Posterior cingulate gyrus (tissue), 11 donors: ENCODE results near the gene HMCN2.
"Not testable (repeated sequence)": the region's sequence is repeated elsewhere in the genome, so short reads cannot be mapped to it uniquely, and the experiment has no call there.

Experiments used
- DNase-seq, 10 donors: peaks; one replicate each; pipeline versions ENCODE4 v3.0.0 to v3.0.0-alpha.2; 2020 to 2021; ENCODE audit warnings: mixed read lengths in 3 of 10
- intact Hi-C: fragments of 100-400 bp; cut with DNase I; formaldehyde crosslinking; loops from one replicate; pipeline ENCODE4 v1.15.1; 2023

The HMCN2 gene

GRCh38 chr9:130340557-130340956 lies 75.0 kb downstream of the HMCN2 start:
- intact Hi-C loops, DNase-seq: not testable (repeated sequence)

- intact Hi-C loops = no loop called here
Measured at GRCh38 chr9:130341128-130341527, 75.6 kb downstream of the HMCN2 start.

GRCh38 chr9:130341839-130342713 lies 76.5 kb downstream of the HMCN2 start:
- DNase-seq = peak in 1 of 10 donors; percentile 55
- intact Hi-C loops = no loop called here

More at GRCh38 chr9:130341128-130341527, 75.6 kb downstream of the HMCN2 start:
- no peak for DNase-seq

GRCh38 chr9:130342714-130343085 lies 77.1 kb downstream of the HMCN2 start:
- intact Hi-C loops = loop anchor here (1.0 kb wide), 1 partner anchor 235 kb away; no protein-coding TSS in a partner anchor
- peak in 1 of 10 donors; percentile 61 for DNase-seq

GRCh38 chr9:130343445-130343918 lies 77.9 kb downstream of the HMCN2 start:
- intact Hi-C loops = loop anchor here (1.0 kb wide), 1 partner anchor 236 kb away; no protein-coding TSS in a partner anchor
- peak in 6 of 10 donors; percentile 31 to 73 (median 42) for DNase-seq

- intact Hi-C loops = no loop called here
- DNase-seq = no peak
Measured at GRCh38 chr9:130344366-130344765, 78.8 kb downstream of the HMCN2 start.

- intact Hi-C loops = no loop called here
- DNase-seq = peak in 1 of 10 donors; percentile 28
Measured at GRCh38 chr9:130345009-130345896, 79.7 kb downstream of the HMCN2 start.

GRCh38 chr9:130345897-130346385 lies 80.4 kb downstream of the HMCN2 start:
- peak in 1 of 10 donors; percentile 68 for DNase-seq

GRCh38 chr9:130346431-130346830 lies 80.9 kb downstream of the HMCN2 start:
- peak in 2 of 10 donors; percentile 42 to 61 for DNase-seq
- intact Hi-C loops = no loop called here

More at GRCh38 chr9:130345897-130346385, 80.4 kb downstream of the HMCN2 start:
- intact Hi-C loops = no loop called here

- DNase-seq = peak in 1 of 10 donors; percentile 37
- intact Hi-C loops = no loop called here
Measured at GRCh38 chr9:130347036-130347435, 81.5 kb downstream of the HMCN2 start.

GRCh38 chr9:130347931-130348330 lies 82.4 kb downstream of the HMCN2 start:
- DNase-seq = no peak
- intact Hi-C loops = no loop called here

- intact Hi-C loops = no loop called here
- no peak for DNase-seq
Measured at GRCh38 chr9:130348341-130348740, 82.8 kb downstream of the HMCN2 start.

- intact Hi-C loops = no loop called here
- peak in 1 of 10 donors; percentile 49 for DNase-seq
Measured at GRCh38 chr9:130348881-130349280, 83.3 kb downstream of the HMCN2 start.

GRCh38 chr9:130349398-130349797 lies 83.8 kb downstream of the HMCN2 start:
- intact Hi-C loops = no loop called here
- no peak for DNase-seq

- intact Hi-C loops = no loop called here
- peak in 1 of 10 donors; percentile 71 for DNase-seq
Measured at GRCh38 chr9:130351343-130351742, 85.8 kb downstream of the HMCN2 start.

- intact Hi-C loops = no loop called here
Measured at GRCh38 chr9:130352081-130352480, 86.5 kb downstream of the HMCN2 start.

GRCh38 chr9:130352586-130353285 lies 87.2 kb downstream of the HMCN2 start:
- peak in 1 of 10 donors; percentile 71 for DNase-seq
- intact Hi-C loops = no loop called here

More at GRCh38 chr9:130352081-130352480, 86.5 kb downstream of the HMCN2 start:
- no peak for DNase-seq

GRCh38 chr9:130354378-130354777 lies 88.8 kb downstream of the HMCN2 start:
- intact Hi-C loops = no loop called here
- DNase-seq = no peak

GRCh38 chr9:130354806-130355205 lies 89.2 kb downstream of the HMCN2 start:
- no peak for DNase-seq
- intact Hi-C loops = no loop called here

- intact Hi-C loops = no loop called here
- DNase-seq = no peak
Measured at GRCh38 chr9:130356033-130356432, 90.5 kb downstream of the HMCN2 start.
